OCI-LY3 (cell line): ENCODE data around the gene PIP5K1B.

ENCODE experiments used
- CTCF ChIP-seq: fragments of 200-600, 300-600 bp; sonication (generic); IDR thresholded peaks from 2 replicates; pipeline ENCODE4 v1.5.1; 2014; ENCODE audit warnings: antibody characterized with exemption, low read length, low read depth
- EZH2phosphoT487 ChIP-seq: fragments of 200-600 bp; shearing (Covaris generic); IDR thresholded peaks from 2 replicates; pipeline ENCODE4 v1.6.1; 2018; ENCODE audit warnings: antibody characterized with exemption, mixed run types, low read depth

DNA sequence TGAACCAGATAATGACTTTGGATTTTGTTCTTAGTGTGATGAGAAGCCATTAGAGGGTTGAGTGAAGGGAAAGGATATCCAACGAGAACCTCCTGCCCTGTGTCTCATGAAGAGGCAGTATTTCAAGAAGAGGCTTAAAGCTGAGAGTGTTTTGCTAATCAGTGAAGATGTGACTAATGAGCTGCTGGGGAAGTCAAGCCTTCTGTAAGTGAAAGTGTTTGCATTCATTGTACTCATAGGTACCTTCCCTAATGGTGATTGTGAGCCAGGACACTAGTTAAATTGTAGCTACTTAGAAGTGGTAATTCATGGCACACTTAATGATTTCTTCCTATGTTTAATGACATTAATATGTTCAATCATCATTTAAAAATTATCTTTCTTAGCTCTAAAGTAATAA lies 23.7 kb downstream of the PIP5K1B start:
- TF ChIP-seq CTCF, result no peak
- TF ChIP-seq EZH2phosphoT487, result no peak
